GM12891 (cell line): ENCODE results near the gene EDN1.

Experiments
- POLR2A ChIP-seq: IDR thresholded peaks from 2 replicates; pipeline ENCODE4 v1.6.1; 2011; ENCODE audit warnings: low read depth, low read length, control low read depth
- POLR2AphosphoS5 ChIP-seq: IDR thresholded peaks from 2 replicates; pipeline ENCODE4 v1.6.1; 2011; ENCODE audit warnings: low read depth, low read length, control low read depth
- POU2F2 ChIP-seq: IDR thresholded peaks from 2 replicates; pipeline ENCODE4 v1.6.1; 2011; ENCODE audit warnings: low read depth, mild to moderate bottlenecking, control low read depth, low read length, moderate library complexity
- SPI1 ChIP-seq: IDR thresholded peaks from 2 replicates; pipeline ENCODE4 v1.6.1; 2011; ENCODE audit warnings: low read depth, low read length, control low read depth
- TAF1 ChIP-seq: IDR thresholded peaks from 2 replicates; pipeline ENCODE4 v1.6.1; 2011; ENCODE audit warnings: low read depth, low read length, control low read depth

DNA sequence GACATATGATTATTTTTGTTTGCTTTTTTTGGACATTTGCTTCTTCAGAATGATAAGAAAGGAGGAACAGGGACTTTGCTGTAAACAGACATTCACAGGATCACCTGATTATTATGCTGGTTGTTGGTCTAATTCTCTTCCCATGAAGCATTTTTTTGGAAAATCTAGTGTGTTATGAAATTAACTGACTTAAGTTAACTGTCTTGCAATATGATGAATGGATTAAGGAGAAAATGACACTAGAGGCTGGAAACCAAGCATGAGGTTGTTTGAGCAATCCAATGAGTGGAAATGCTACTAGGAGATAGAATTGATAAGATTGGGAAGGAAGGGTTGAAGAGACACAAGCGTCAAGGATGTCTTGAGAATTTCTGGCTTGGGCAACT lies 13.2 kb upstream of the EDN1 start:
- TF ChIP-seq POLR2A (no peak), TAF1 (no peak), POLR2AphosphoS5 (no peak), SPI1 (no peak), POU2F2 (no peak)
